ENCODE measurements around the gene SPIRE1.

Gene SPIRE1

GRCh38 chr18:12410081-12410481 is 247.8 kb downstream of the SPIRE1 start:
- H3K4me3 ChIP-seq (ENCODE audit: low read depth, low read length): no peak overlapping the region

DNA sequence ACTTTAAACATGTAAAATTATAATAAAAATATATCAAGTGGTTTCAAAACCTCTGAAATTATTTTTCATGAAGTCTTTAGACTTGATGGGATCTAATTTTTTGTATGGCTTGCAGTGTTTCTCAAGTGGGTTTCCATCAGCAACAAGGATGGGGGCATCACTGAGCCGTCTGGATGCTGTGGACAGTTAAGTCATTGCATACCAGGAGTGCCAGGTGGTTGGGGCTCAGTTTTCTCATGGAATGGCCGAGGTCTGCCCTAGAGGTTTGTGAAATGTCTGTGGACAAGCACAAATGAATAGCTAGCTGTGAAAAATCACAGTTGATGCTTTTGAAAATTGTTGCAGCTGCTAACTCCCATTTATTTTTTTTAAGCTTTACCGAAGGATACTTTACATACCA is 248.4 kb downstream of the SPIRE1 start:
- no peak for TF ChIP-seq CTCF (IDR thresholded peaks at IDR 0.05; ENCODE audit: low read depth, low read length)
- no peak overlapping the region for H3K4me3 ChIP-seq (ENCODE audit: low read depth, low read length)

More at GRCh38 chr18:12410081-12410481, 247.8 kb downstream of the SPIRE1 start:
- no peak for TF ChIP-seq CTCF (IDR thresholded peaks at IDR 0.05; ENCODE audit: low read depth, low read length)

DNA sequence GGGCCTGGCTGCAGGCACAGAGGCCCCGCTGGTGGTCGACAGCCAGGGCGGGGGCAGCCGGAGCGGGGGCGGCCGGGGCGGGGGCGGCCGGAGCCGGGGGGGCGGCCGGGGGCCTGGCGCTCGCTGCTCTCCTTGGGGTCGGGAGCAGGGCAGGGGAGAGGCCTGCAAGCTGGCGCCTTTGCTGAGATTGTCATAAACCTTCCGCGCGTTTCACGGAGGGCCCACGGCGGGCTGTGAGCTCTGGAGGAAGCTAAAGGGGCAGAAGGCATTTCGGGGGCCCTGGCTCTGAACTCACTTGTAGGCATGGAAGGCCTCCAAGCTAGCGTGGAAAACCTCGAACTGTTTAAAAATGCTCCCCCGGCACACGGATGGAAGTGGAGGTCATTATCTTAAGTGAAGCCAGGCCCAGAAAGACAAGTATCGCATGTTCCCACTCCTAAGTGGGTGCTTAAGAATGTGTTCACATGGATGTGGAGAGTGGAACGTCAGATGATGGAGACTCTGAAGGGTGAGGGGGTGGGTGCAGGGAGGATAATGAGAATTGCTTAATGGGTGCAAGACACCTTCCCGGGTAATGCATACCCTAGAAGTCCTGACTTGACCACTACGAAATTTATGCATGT is 249.5 kb downstream of the SPIRE1 start:
- no peak for TF ChIP-seq CTCF (IDR thresholded peaks at IDR 0.05; ENCODE audit: low read depth, low read length)
- H3K4me3 ChIP-seq (ENCODE audit: low read depth, low read length): peak overlapping the region; percentile 61

DNA sequence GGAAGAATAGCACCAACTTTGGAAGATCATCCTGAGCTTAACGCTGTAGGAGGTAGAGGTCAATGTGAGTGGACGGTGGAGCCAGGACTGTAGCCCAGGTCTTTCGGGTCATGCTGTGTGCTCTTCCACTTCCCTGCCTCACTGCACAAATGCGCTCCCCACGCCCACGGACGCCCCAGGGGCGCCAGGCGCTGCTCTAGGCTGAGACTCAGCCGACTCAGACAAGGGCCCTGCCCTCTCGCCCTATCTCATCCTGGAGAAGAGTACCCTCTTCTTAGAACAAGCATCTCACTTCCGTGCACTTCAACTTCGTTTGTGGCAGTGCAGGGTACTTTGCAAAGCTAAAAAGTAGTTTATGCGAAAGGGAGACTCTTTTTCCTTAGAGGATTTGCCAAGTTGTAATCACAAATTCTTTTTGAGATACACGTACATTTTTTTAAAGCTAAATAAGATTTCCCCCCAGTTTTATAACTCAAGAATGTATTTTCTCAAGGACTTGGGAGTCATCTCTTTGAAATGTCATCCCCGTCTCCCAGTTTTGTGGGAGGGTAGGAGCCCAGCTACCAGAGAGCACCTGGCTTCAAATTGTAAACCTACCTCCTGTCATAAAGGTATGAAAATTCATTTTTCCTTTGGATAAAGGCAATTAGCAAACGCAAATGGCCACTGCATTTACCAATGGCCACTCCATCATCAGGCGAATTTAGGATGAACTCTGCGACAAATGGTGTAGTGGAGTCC is 251.4 kb downstream of the SPIRE1 start:
- TF ChIP-seq CTCF (IDR thresholded peaks at IDR 0.05; ENCODE audit: low read depth, low read length): no peak
- no peak overlapping the region for H3K4me3 ChIP-seq (ENCODE audit: low read depth, low read length)

DNA sequence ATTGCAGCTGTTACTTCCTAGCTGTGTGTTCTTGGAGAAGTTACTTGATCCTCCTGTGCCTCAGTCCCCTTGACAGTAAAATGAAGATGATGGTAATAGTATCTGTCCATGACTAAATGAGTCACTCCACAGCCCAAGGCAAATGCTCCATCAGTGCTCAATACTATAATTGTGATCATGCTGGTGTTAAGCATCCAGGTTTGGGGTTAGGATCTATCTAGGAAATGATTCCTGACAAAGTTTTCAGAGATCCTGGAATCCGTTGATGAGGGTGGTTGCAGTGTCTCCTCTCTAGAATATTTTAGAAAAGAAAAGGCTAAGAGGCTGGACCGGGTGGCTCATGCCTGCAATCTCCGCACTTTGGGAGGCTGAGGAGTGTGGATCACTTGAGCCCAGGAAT is 252.8 kb downstream of the SPIRE1 start:
- H3K4me3 ChIP-seq (ENCODE audit: low read depth, low read length): no peak overlapping the region
- no peak for TF ChIP-seq CTCF (IDR thresholded peaks at IDR 0.05; ENCODE audit: low read depth, low read length)

DNA sequence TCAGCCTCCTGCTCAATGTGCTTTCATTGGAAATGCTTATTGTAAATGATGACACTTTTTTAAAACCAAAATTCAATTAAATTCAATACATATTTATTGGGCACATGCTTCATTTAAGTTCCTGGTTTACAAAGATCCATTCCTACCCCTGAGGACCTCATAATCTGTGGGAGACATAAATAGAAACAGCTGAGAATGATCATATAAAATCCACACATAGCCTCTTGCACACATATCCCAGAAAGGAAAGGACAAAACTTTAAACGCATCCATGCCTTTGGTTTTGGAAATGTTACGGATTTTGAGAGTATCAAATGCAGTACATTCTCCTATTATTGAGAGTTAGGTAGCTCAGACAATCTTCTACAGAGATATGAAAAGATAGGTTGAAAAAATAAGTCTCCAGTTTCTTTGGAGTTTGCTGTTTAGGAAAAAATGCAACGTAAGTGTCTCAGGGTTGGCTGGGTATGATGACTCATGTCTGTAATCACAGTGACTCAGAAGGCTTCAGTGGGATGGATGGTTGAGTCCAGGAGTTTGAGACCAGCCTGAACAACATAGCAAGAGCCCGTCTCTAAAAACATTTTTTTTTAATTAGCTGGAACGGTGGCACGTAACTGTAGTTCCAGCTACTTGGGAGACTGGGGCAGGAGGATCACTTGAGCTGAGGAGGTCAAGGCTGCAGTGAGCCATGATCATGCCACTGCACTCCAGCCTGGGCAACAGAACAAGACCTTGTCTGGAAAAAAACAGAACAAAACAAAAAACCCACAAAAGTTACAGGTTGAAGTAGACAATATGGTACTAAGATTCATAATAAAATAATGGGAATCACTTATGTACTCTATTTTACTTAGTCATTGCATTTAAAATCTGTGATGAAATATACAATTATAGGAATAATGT is 254.1 kb downstream of the SPIRE1 start:
- TF ChIP-seq CTCF (IDR thresholded peaks at IDR 0.05; ENCODE audit: low read depth, low read length): no peak
- no peak overlapping the region for H3K4me3 ChIP-seq (ENCODE audit: low read depth, low read length)
